HEK293 (cell line): Measurements from ENCODE around the gene HOXB1.

ENCODE experiments used
- CTCF ChIP-seq: fragments of 450-650 bp; formaldehyde crosslinking; IDR thresholded peaks from 2 replicates; pipeline ENCODE4 v1.5.1; 2016; ENCODE audit warnings: missing biosample characterization, missing genetic modification characterization
- GLI2 ChIP-seq: fragments of 450-650 bp; formaldehyde crosslinking; IDR thresholded peaks from 2 replicates; pipeline ENCODE4; 2017; ENCODE audit warnings: missing biosample characterization, missing genetic modification characterization, low read depth, borderline replicate concordance
- PATZ1 ChIP-seq: fragments of 450-650 bp; formaldehyde crosslinking; IDR thresholded peaks from 2 replicates; pipeline ENCODE4 v1.5.1; 2016; ENCODE audit warnings: missing biosample characterization, missing genetic modification characterization
- TRIM28 ChIP-seq: IDR thresholded peaks from 2 replicates; pipeline ENCODE4 v1.6.1; 2011; ENCODE audit warnings: low read length, control low read depth, borderline replicate concordance
- ZNF274 ChIP-seq, 2 experiments: fragments of 200-500 bp in 1 of 2; fragments of 450-650 bp in 1 of 2; sonication (Bioruptor generic) in 1 of 2; formaldehyde crosslinking in 1 of 2; IDR thresholded peaks; 2 replicates each; pipeline versions ENCODE4 v1.5.1 to v1.6.1; 2014 to 2016; ENCODE audit warnings: borderline replicate concordance in 1 of 2, inconsistent platforms in 1 of 2, low read length in 1 of 2, missing biosample characterization in 1 of 2, missing genetic modification characterization in 1 of 2
- ZNF335 ChIP-seq: fragments of 450-650 bp; formaldehyde crosslinking; conservative IDR thresholded peaks from 2 replicates; pipeline ENCODE4 v1.5.1; 2016; ENCODE audit warnings: missing biosample characterization, missing genetic modification characterization
- ZNF433 ChIP-seq: fragments of 450-650 bp; formaldehyde crosslinking; IDR thresholded peaks from 2 replicates; pipeline ENCODE4 v1.5.1; 2016; ENCODE audit warnings: missing biosample characterization, missing genetic modification characterization, low read depth
- ZNF623 ChIP-seq: fragments of 450-650 bp; formaldehyde crosslinking; IDR thresholded peaks from 2 replicates; pipeline ENCODE4 v1.5.1; 2016; ENCODE audit warnings: missing biosample characterization, missing genetic modification characterization
- ZNF701 ChIP-seq: fragments of 450-650 bp; formaldehyde crosslinking; IDR thresholded peaks from 2 replicates; pipeline ENCODE4 v1.5.1; 2016; ENCODE audit warnings: missing biosample characterization, missing genetic modification characterization
- TF ChIP-seq, protein P1 (sequence below): fragments of 450-650 bp; formaldehyde crosslinking; IDR thresholded peaks from 2 replicates; pipeline ENCODE4 v1.5.1; 2016; ENCODE audit warnings: missing biosample characterization, missing genetic modification characterization

DNA sequence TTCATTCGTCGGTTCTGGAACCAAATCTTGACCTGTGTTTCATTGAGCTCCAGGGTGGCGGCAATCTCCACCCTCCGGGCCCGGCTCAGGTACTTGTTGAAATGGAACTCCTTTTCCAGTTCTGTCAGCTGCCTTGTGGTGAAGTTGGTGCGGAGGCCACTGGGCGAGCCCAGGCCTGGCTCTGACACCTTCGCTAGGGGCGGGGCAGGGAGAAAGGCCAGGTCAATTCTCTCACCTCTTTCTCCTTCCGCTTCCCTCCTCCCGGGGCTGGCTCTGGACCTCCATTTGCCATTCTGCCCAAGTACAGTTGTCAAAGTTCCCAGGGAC is 1.2 kb downstream of the HOXB1 start:
- no peak for TF ChIP-seq ZNF433
- no peak for TF ChIP-seq ZNF623 (tag by site-specific recombination)
- no peak for TF ChIP-seq ZNF335 (tag by site-specific recombination)
- TF ChIP-seq ZNF274 (IDR thresholded peaks at IDR 0.05; ENCODE audit: low read length), result no peak
- no peak for TF ChIP-seq ZNF274 (tag by site-specific recombination; IDR thresholded peaks at IDR 0.05; ENCODE audit: borderline replicate concordance)
- TF ChIP-seq ZNF701 (tag by site-specific recombination), result no peak
- no peak for TF ChIP-seq TRIM28
- TF ChIP-seq CTCF (tag by site-specific recombination), result no peak
- TF ChIP-seq, protein P1, sequence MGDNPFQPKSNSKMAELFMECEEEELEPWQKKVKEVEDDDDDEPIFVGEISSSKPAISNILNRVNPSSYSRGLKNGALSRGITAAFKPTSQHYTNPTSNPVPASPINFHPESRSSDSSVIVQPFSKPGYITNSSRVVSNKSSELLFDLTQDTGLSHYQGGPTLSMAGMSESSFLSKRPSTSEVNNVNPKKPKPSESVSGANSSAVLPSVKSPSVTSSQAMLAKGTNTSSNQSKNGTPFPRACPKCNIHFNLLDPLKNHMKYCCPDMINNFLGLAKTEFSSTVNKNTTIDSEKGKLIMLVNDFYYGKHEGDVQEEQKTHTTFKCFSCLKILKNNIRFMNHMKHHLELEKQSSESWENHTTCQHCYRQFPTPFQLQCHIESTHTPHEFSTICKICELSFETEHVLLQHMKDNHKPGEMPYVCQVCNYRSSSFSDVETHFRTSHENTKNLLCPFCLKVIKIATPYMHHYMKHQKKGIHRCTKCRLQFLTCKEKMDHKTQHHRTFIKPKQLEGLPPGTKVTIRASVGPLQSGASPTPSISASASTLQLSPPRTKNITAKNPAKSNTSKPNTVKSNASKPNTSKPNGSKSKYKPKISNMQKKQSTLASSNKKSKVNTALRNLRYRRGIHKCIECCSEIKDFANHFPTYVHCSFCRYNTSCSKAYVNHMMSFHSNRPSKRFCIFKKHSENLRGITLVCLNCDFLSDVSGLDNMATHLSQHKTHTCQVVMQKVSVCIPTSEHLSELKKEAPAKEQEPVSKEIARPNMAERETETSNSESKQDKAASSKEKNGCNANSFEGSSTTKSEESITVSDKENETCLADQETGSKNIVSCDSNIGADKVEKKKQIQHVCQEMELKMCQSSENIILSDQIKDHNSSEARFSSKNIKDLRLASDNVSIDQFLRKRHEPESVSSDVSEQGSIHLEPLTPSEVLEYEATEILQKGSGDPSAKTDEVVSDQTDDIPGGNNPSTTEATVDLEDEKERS (tag by site-specific recombination), result no peak
- TF ChIP-seq GLI2 (tag by site-specific recombination), result no peak
- TF ChIP-seq PATZ1 (tag by site-specific recombination), result no peak
